ENCODE results near the gene KRTAP10-2.

Gene KRTAP10-2

DNA sequence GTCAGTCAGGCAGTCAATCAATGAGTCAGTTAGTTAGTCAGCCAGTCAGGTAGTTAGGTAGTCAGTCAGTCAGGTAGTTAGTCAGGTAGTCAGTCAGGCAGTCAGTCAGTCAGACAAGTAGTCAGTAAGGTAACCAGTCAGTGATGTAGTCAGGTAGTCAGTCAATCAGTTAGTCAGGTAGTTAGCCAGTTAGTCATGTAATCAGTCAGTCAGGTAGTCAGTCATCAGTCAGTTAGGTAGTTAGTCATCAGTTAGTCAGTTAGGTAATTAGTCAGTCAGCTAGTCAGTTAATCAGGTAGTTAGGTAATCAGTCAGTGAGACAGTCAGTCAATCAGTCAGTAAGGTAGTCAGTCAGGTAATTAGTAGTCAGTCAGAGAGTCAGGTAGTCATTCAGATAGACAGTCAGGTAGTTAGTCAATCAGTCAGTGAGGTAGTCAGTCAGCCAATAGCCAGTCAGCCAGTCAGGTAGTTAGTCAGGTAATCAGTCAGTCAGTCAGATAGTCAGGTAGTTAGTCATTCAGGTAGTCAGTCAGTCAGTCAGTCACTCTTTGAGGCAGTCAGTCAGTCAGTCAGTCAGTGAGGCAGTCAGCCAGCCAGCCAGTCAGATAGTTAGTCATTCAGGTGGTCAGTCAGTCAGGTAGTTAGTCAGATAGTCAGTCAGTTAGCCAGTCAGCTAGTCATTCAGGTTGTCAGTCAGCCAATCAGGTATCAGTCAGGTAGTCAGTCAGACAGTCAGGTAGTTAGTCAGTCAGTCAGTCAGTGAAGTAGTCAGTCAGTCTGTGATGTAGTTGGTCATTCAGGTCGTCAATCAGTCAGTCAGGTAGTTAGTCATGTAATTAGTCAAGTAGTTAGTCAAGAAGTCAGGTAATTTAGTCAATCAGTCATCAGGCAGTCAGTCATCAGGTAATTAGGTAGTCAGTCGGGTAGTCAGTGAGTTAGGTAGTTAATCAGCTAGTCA lies 26.6 kb downstream of the KRTAP10-2 start:
- no peak for DNase-seq

DNA sequence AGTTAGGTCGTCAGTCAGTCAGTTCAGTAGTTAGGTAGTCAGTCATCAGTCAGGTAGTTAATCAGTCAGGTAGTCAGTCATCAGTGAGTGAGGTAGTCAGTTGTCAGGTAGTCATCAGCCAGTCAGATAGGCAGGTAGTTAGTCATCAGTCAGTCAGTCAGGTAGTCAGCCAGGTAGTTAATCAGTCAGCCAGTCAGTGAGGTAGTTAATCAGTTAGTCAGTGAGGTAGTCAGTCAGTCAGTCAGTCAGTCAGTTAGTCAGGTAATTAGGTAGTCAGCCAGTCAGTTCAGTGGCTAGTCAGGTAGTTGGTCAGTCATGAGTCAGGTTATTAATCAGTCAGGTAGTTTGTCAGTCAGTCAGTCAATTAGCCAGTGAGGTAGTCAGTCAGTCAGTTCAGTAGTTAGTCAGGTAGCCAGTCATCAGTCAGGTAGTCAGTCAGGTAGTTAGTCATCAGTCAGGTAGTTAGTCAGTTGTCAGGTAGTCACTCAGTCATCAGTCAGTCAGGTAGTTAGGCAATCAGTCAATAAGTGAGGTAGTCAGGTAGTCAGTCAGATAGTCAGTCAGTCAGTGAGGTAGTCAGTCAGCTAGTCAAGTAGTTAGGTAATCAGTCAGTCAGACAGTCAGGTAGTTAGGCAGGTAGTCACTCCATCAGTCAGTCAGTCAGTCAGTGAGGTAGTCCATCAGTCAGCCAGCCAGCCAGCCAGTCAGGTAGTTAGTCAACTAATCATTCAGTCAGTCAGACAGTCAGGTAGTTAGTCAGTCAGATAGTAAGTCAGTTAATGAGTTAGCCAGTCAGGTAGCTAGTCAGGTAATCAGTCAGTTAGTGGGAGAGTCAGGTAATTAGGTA lies 27.5 kb downstream of the KRTAP10-2 start:
- DNase-seq = no peak

DNA sequence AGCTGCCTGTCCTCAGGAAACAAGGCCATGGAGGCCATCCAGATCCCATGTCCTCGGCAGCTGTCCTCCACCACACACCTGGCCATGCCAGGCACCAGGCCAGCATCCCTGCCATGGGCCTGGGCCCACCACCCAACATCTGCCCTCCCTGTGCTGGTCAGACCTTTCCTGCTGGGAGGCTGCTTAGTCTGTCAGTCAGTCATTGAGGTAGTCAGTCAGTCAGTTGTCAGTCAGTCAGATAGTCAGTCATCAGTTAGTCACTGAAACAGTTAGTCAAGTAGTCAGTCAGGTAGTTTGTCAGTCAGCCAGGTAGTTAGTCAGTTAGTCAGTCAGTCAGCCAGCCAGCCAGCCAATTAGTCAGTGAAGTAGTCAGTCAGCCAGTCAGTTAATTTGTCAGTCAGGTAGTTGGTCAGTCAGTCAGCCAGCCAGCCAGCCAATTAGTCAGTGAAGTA lies 28.5 kb downstream of the KRTAP10-2 start:
- no peak for DNase-seq

DNA sequence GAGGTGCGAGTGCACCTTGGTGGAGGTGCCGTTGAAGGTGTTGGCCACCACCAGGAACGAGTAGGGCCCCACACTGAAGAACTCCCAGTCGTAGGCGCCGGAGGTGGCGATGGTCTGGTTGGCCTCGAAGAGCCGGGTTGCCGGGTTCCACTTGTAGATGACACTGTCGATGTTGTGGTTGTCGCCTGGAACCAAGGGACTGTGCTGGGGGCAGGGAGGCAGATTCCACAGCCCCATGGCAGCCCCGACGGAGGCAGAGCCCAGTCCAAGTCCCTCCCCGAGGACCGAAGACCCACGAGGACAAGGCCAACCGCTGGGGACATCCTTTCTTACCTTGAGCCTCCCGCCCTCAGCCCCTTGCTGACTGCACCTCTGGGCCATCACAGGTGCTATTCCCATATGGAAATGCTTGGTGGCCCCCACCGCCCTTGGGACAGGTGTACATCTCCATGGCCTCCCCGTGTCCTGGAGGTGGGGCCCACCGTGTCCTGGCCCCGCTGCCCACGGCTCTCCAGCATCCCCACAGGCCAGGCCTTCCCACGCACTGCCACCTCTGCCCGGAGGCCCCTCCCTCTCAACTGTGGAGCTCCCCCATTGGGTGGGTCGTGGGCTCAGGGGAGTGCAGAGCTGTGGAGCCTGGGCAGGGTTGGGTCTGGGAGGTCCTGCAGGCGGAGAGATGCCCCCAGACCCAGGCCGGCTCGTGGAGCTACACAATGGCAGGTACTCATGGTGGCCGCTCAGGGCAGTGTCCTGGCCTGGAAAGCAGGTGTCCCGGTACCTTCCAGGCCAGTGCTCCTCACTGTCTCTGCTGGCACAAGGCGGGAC lies 29.2 kb downstream of the KRTAP10-2 start:
- no peak for DNase-seq

DNA sequence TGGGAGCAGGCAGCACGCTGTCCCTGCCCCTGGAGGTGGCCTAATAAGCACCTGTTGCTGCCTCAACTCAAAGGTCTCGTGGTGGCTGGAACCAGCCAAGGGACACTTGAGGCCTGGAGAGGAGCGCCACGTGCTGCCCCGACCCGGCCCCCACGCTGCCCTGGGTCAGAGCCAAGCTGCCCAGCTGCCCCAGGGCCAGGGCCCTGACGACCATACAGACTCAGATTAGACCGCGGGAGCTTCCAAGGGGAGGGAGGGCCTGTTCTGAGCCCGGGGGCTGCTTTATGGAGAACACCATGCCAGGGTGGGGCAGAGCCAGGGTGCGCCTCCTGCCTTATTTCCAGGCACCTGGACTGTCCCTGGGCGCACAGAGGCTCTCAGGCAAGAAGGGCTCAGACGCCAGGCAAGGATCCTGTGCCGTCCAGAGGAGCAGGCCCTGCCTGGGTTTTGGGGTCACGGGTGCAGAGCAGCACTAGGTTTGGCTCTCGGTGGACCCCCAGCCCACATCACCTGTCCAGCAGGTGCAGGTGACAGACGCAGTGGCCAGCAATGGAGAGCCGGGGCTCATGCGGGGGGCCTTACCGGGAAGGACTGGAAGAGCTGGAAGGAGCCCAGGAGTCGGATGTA lies 29.9 kb downstream of the KRTAP10-2 start:
- DNase-seq = no peak

DNA sequence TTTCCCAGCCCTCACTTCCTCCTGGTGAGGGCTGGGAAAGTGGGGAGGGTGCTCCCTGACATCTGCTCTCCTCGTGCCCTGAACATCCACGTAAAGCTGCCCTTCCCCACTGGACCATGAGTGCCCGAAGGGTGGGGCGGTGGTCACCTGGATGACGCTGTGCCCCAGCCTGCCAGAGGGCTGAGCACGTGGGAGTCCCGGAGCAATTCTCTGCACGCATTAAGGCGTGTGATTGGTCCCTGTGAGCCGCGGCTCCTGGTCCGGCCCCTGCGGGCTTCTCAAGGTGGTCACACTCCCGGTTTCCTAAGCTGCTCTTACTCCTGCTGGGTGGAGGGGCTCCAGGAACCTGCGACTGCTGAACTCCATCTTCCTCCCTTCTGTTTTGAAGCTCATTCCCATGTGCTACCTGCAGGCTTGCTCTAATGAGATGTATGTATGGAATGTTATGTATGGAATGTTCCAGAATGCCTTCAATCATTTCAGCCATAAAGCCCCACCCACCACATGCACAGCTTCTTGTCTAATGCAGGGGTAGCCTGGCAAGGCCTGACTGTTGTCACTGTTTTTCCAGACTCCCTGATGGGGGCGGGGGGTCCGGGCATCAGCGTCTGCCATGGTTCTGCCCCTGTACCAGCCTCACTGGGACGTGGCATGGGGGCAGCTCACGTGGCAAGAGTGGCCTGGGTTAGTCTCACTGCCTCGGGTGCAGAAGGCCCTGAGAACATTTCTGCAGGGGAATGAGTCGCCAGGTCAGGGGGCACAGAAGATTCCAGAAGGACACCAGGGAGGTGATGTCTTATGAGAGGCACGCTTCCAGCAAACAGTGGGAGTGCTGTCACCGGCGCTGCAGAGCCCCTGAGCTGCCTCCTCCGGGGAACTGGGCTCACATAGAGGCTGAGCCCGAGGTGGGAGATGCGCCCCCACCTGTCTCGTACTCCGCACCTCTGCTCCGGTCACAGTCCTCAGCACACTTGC lies 30.7 kb downstream of the KRTAP10-2 start:
- DNase-seq = no peak

DNA sequence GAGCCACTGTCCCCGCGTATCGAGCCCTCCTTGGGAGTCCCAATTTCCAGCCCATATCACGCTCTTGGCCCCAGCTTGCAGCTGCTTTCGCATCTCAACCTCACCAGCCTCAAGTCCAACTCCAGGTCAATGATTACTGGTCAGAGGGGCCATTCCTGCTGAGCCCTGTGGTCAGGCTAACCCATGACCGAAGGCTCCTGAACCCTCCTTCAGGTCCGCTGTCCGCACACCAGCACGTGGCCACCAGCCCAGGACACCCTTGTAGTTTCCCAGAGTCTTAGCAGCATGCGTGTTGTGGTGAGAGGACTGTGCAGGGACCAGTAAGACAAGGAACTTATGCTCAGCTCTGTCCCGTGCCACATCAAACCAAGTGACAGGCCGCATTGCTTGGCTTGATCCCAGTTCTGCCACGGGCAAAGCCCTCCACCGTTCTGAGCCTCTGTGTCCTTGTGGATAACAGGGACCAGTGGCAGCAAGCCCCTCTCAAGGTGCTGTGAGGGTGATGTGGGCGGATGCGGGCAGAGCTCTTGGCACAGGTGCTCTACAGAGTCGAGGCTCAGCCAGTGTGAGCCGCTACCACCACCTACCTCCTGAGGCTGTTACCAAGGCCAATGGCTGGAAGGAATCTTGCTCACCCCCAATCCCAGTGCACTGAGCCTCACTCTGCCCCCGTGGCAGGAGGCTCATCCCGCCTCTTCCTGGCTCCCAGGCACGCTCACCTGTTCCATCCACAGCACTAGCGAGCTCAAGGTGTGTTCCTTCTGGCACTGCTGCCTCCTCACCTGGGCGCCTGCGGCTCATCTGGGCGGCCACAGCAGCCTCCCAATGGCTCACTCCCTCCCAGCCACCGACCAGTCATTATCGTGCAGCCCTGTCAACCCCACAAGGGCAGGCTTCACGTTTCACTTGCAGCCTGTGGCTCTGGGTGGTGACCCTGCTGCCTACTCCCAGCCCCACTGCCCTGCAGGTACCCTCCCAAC lies 31.7 kb downstream of the KRTAP10-2 start:
- no peak for DNase-seq

DNA sequence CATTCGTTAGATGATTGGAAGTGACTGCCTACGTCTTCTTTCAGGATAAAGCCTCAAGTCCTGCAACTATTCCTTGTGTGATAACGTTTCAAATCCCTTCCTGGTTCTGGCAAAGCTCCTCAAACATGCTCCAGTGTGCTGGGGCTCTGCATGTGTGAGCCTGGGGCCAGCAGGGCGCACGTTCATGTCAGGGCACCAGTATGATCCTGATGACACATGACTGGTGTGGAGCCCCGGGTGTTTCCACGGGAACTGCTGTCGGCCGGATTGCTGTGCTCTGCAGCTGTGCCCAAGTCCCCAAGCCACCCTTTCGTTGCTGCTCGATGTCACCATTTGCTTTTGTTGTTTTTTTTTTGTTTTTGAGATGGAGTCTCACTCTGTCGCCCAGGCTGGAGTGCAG lies 32.6 kb downstream of the KRTAP10-2 start:
- DNase-seq = no peak

DNA sequence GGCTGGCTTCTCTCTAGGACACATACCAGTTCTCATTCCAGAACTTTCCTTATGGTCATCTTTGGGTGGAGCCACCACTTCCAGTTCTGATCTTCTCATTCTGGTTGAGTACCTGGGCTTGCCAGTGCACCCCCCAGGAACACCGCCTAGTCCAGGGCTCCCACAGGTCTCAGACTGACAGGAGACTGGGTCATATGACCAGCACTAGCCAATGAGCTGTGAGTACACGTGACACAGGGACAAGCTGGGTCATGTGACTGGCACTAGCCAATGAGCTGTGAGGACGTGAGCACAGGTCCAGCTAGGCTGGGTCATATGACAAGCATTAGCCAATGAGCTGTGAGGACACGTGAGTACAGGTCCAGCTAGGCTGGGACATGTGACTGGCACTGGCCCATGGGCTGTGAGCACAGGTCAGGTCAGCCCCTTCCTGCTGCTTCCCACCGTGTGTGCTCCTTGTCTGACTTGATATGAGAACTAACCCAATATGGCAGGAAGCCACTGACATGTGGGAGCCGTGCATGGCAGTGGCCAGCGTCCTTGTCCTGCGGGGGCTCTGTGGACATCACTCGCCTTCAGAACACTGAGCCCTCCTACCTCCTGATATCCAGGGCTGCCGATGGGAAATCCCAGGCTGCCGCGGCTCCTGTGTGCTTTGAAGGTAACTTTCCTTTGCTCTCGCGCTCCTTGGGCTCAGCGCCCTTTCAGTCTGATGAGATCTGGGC lies 34.0 kb downstream of the KRTAP10-2 start:
- no peak for DNase-seq

DNA sequence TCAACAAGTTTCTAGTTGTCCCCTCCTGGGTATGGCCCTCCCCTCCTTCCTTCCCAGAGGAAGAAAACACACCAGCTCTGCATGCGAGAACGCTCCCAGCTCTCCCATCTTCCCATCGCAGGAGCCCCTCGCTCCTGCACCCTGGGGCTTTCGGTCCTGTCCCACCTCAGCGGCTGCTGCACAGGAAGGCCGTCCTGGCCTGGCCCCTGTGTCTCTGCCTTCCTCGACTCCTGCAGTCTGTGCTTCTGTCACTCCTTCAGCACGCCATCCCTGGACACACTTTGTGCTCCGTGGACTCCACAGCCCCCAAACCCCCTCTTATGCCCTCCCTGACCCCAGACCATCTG lies 34.5 kb downstream of the KRTAP10-2 start:
- DNase-seq = no peak

DNA sequence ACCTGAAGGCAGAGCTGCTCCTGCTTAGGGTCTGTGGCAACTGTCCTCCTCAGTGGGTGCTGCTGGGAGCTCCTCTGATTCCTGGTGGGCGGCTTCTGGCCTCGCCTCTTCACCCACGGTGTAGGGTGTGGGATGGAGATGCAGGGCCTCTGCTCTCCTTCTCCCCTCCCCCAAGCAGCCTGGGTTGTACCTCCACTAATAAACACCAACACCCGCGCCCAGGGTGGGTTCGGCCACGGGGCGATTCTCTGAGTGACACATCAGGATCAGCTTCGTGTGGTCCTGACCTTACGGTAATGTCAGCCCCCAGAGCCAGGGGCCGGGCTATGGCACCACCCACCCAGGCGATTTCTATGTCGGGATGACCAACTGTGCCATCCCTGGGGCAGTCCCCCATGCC lies 35.0 kb downstream of the KRTAP10-2 start:
- DNase-seq = no peak

DNA sequence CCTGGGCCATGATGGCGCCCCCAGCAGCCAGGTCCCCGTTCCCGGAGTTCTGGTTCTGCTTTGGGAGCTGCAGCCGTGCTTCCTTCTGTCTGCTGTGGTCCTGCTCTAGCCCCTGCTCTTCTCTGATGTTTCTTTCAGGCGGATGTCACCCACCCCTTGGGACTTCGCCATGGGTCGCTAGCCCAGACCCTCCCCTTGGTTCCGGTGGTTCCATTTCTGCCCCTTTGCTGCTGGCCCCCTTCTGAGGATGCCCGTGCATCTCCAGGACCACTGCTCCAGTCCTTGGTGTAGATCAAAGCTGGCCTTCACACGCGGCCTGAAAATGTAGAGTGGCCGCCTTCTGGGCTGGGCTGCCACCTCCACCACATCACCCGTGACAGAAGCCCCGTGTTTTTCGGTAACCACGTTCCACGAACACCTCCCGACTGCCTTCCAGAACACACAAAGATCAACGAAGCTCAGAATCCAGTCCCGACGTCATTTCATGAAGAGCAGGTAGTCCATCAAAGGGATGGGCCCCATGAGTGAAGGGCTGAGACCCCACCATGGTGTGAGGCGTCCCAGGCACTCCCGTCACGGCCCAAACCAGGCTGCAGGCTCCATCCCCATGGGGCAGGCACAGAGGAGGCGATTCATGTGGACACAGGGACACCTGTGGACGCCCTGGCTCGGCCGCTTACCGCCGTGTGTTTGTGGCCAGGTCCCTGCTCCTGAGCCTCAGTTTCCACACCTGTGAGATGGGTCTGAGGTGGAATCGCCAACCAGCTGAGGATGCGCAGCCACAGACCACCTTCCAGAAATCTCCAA lies 35.7 kb downstream of the KRTAP10-2 start:
- no peak for DNase-seq

DNA sequence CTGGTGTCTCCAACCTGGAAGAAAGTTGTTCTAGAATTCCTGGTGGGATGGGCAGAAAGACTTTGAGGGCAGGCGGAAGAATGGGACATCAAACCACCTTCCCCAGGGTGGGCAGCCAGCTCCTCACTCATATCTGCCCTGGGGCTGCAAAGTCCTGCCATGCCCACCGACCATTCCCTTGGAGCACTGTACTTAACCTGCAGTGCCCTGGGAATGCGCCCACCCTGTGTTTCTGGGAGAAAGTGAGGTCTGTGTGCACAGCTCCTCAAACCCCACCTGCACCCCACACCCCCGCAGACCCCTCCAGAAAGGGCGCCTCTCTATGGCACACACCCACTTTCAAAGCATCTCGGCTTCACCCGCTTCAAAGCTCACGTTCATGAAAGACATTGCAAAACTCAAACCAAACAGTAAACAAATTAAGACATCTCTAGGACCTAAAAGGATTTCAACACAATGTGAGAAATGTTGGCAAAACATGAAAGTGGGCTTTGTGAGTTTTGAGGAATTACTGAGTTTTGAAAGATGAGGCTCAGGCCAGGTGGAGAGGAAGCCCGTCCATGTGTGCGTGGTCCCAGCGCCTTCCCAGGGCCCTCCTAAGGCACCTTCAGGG lies 36.5 kb downstream of the KRTAP10-2 start:
- no peak for DNase-seq

DNA sequence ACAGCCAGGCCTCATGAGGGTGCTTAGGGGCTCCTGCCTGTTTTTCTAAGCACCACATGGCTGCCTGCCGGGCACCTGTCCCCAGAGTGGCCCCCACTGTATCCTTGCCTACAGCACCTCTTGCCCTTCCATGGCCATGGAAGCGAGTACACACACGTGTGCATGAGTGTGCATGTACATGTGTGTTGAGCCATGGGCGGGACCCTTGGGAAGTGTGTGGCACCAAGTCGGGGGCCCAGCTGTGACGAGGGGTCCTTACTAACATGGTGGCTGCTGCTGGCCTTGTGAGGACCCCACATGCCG lies 37.1 kb downstream of the KRTAP10-2 start:
- DNase-seq = no peak

DNA sequence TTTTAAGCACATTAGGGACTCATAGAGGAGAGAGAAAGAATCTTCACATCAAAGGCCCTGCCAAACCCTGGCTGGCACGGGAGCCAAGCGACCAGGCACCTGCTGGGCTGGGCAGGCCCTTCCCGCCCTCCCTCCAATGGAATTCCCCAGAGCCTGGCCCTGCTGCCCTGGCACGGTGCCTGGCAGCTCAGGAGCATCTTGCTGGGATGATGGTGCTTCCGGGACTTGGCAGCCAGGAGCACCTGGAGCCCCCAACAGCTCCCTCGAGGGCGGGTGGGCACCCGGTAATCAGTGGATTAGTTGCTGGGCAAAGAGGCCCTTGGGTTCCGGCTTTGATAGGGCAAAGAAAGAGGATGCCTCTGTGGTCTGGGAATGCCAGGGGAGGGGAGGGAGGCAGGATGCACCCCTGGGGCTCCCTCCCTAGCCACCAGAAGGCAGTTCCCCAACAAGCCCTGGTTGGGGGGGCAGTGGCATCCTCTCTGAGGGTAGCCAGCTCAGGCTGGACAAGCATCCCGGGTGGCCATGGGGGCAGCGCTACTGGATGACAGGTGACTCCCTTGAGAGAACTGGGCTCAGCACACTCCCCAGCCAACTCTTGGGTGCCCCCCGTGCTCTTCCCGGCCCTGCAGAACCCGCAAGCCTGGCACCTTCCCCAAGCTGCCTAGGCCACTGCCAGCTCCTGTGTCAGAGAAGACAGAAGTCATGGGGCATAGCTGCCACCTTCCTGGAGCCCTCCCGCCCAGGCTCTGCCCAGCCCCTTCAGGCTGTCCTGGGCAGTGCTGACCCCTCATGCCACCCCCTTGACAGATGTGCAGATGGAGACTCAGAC lies 37.7 kb downstream of the KRTAP10-2 start:
- peak; percentile 72 for DNase-seq

DNA sequence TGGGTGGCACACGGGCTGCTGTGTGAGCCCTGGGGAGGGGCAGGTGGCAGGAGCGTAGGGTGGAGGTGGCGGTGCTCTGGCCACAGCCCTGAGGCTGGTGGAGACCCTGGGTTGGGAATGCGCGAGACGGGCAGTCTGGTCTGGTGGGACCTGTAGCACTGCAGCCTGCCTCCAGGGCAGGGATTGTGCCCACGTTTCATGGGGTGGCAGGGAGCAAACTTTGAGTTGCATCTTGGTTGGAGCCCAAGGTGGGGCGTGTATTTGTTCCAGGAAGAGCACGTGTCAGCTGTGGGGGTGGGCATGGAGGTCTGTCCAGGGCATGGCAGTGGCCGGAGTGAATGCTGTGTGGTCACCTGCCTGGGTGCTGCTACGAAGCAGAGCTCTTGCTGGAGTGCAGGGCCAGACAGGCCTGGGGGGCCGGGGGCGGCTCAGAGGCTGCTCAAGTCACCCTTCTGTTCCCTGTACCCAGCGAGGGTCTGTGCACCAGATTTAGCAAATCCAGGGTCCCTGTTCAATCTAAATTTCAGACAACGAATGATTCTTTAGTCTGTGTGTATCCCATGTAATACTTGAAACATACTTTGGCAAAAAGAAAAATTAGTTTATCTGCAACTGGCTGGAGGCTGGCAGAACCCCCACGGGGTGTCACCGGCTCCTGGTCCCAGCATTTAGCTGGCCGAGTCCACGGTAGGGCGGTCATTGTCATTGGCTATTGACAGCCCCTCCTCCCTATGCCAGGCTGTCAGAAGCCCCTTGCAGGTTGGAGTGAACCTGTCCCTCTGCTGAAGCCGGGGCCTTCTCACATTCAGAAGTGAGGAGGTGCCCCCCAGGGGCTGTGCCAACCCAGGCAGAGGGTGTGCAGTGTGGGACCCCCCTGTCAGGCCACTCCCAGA lies 38.6 kb downstream of the KRTAP10-2 start:
- no peak for DNase-seq
